D341Med (cell line): ENCODE data around the gene NSMCE4A.
"Not testable (repeated sequence)": the region's sequence is repeated elsewhere in the genome, so short reads cannot be mapped to it uniquely, and the experiment has no call there.

Experiments
- DNase-seq: peaks from one replicate; pipeline ENCODE4 v3.0.0; 2012; ENCODE audit warnings: low spot score

NSMCE4A gene

GRCh38 chr10:121988361-121989324, 13.6 kb upstream of the NSMCE4A start, which contains the start of gene TACC2:
Gene TACC2, plus strand, starts transcription at chr10:121989163. Its CDS starts 32,819 bp downstream, at chr10:122021982.
- DNase-seq: no peak

DNA sequence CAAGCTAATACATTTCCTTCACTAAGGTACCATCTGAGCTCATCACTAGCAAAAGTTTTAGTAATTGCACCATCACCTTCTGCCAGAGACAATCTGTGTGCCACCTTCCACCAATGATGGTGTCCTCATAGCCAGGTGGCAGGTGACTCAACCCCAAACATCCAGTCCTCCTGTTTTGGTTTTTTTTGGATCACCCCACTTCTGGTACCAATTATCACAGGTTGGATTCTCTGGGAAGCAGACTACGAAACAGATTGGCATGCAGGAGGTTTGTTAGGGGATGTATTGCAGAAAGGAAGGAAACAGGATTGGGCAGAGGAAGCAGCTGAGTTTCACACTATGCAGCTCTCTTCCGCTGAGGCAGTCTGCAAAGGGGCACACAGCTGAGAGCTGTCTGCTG, 9.4 kb upstream of the NSMCE4A start:
- no peak for DNase-seq

DNA sequence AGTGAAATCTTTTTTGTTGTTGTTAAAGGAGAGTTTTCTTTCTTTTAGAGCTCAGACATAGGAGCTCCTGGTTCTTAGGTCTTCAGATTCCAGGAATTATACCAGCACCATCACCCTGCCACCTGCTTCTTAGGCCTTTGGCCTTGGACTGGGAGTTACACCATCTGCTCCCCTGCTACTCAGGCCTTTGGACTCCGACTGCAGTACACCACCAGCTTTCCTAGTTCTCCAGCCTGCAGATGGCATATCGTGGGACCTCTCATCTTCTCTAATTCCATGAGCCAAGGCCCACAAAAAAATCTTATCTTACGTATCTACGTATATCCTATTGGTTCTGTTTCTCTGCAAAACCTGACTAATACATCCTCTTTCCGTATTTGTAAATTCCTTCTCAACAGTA, 8.8 kb upstream of the NSMCE4A start:
- no peak for DNase-seq

- no peak for DNase-seq
Observed at GRCh38 chr10:121981346-121981745, 6.3 kb upstream of the NSMCE4A start.

DNA sequence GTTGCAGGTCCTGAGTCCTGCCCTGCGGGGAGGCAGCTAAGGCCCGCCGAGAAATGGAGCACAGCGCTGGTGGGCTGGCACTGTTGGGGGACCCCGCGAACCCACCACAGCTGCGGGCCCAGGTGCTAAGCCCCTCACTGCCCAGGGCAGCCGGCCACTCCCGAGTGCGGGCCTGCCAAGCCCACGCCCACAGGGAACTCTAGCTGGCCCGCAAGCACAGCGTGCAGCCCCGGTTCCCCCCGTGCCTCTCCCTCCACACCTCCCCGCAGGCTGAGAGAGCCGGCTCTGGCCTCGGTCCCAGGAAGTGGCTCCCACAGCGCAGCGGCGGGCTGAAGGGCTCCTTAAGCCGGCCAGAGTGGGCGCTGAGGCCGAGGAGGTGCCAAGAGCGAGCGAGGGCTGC, 3.5 kb upstream of the NSMCE4A start:
- no peak for DNase-seq

- no peak for DNase-seq
Observed at GRCh38 chr10:121976607-121977006, 1.6 kb upstream of the NSMCE4A start.

DNA sequence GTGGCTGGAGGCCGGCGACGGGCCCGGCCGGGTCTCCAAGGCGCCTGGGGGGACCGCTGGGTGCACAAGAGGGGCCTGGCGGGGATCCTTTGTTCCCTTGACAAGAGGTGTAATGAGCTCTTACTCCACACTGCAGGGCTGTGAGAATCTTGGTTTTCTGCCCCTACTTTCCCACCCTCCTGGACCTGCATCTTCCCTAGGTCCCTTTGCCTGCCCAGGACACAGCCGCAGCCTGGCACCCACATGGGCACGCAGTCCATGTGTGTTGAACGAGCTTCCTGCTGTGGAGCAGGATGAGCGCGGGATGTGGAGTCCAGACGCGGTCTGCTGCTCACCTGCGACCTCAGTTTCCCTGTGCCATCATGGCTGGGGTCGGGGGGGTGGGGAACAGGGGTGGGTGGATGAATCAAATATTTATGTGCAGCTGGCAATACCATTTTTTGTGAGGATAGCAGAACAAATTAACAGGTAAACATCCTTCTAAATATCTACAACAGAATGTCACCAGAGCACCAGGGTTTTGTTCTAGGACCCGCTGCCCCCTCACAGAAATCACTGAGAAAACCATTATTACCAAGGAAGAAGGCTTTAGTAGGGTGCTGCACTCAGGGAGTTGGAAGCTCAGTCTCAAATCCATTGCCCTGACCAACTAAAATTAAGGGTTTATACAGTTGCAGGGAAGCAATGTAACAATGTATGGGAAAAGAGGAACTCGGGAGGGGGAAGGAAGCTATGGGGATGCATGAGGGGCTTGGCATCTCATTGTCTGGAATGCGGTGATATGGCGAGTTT, 474 bp upstream of the NSMCE4A start:
- no peak for DNase-seq

- no peak for DNase-seq
Observed at GRCh38 chr10:121974019-121974534, 940 bp downstream of the NSMCE4A start.

GRCh38 chr10:121969086-121969485, 5.9 kb downstream of the NSMCE4A start:
- not testable (repeated sequence) for DNase-seq

GRCh38 chr10:121965996-121966395, 9.0 kb downstream of the NSMCE4A start:
- no peak for DNase-seq

GRCh38 chr10:121961456-121961855, 13.6 kb downstream of the NSMCE4A start:
- no peak for DNase-seq

DNA sequence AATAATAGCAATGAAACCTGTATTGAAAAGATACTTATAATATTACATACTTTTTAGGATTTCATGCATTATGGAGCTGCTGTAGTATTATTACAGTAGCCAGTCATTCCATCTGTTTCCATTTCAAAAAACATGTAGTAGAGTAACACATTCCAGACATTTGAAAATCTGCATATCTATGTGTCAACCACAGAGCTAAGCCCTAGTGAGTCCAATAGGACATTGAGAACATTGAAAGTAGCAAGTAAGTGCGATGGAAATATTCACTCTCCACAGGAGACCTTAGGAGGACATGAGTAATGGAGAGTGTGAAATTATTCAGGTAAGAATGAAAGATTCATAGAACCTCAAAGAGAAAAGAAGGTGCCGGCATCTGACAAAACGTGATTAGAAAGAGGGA, 15.3 kb downstream of the NSMCE4A start:
- DNase-seq: no peak

GRCh38 chr10:121956111-121957061, 18.6 kb downstream of the NSMCE4A start:
- DNase-seq: no peak

DNA sequence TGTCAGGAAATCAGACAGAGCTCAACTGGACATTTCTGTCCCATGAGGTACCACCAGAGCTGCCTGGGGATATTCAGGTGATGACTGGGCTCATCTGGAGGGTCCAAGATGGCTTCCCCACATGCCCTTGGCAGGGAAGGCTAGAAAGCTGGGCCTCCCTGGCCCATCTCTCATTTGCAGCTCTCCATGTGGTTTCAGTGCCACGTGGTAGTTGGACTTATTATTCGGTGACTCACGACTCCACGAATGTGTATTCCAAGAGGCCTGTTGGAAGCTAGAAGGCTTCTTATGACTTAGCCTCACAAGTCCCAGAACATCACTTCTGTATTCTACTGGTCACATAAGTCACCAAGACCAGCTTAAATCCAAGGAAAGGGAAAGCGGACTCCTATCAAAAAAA, 22.8 kb downstream of the NSMCE4A start:
- no peak for DNase-seq

DNA sequence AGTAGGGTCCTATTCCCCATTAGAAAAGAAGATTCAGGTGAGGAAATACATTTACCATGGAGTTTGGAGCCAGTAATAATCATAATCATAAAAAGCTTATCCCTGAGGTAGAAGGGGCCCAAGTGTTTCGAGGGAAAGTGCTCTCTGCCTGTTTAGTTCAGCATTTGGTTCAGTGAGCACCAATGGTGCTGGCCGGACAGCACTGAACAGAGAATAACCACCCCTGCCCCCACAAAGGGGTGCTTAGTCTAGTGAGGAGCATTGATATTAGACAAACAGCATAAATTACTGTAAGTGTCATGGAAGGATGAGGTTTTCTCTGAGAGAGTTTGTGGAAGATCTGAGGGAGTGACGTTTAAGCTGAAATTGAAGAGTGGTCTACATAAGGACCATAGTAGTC, 25.6 kb downstream of the NSMCE4A start:
- DNase-seq: no peak

- DNase-seq: no peak
Observed at GRCh38 chr10:121949049-121949448, 26.0 kb downstream of the NSMCE4A start.

DNA sequence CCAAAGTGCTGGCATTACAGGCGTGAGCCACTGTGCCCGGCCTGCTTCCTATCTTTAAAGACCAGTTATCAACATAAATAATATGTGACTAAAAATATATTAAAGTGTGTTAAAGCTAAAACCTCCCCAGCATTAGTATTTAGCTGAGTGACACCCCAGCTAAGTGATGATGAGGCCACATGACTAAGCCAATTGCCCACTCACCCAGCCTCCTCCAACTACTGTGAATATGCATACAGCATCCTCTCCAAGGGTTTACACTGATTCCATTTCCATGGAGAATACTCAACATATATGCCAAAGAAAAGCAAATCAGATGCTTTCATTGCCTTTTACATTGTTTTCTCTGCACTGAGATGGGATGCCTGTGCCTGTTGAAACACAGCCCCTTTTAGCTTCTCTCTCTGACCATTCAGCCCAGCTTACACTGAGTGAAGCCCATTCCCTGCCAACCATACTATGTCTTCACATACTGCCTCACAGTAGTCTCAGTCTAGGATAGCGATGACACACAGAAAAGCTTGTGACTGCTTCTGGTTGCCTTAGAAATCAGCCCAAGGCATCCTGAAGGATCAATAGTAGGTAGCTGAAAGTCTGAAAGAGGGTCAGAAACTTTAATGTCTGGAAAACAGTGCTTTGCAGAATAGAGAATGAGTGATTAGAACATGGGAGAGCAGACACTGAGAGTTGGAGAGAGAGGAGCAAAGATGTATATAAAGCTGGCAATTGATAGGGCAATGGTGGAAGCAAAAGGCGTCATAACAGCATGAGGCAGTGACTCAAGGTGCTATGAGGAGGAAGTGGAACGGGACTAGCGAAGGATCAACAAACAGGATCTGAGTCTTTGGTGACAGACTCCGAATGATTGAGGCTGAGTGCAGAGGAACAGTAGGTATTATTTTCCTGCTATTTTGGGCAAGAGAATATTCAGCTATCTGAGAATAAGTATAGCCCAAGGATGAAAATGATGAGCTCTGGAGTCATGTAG, 27.4 kb downstream of the NSMCE4A start:
- DNase-seq: no peak

DNA sequence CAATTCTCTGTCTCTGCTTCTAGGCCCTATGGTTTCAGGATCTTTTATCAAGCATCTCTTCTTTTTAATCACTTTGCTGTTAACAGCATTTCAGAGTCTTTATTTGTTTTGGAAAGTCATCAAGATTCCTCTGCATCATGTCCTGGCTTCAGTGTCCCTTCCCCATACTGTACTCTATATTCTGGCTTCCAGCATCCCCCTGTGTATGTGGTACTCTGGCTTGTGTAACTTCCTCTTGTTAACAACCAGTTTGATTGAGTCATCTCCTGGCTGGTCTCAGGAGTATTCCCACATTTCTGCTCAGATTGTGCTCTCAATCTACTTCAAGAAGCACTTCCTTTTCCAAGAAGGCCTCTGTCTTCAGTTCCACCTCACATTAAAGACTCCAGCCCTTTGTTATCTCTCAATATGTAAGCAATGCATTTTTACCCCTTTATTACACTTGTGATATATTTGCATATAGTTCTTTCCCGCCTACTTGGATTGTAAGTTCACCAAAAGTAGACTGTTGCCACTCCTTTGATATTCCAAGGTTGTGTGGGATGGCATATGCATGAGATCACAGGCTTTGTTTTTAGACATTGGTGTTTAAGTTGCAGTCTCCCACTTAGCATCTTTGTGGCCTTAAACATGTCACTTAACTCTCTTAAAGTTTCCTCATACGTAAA, 32.1 kb downstream of the NSMCE4A start:
- DNase-seq: no peak

GRCh38 chr10:121941532-121941931, 33.5 kb downstream of the NSMCE4A start:
- DNase-seq: no peak

GRCh38 chr10:121936295-121936694, 38.7 kb downstream of the NSMCE4A start:
- DNase-seq: no peak
